22Rv1 (cell line): ENCODE data around the gene ANKRD55.

Experiments
- CTCF ChIP-seq: fragments of 450-650 bp; IDR thresholded peaks from 2 replicates; pipeline ENCODE4 v1.5.1; 2017; ENCODE audit warnings: mild to moderate bottlenecking
- ZFX ChIP-seq: fragments of 450-650 bp; IDR thresholded peaks from 2 replicates; pipeline ENCODE4 v1.6.1; 2017; ENCODE audit warnings: antibody characterized with exemption, borderline replicate concordance

- TF ChIP-seq CTCF, result no peak
- TF ChIP-seq ZFX, result no peak
These were observed 73.6 kb downstream of the ANKRD55 start for GRCh38 chr5:56159521-56159947.
